ENCODE measurements around the gene HEXIM1. TPM values are rescaled to one million over a fixed set of nuclear protein-coding genes. Genes with fewer than 3 reads are reported as not detected.
A peak's percentile ranks its signal among the peaks of the same experiment; 100 is the strongest.

HEXIM1 gene
- total RNA-seq, 6 donors from 2014 or later: 19.9 to 43.8 (median 32.3) TPM

DNA sequence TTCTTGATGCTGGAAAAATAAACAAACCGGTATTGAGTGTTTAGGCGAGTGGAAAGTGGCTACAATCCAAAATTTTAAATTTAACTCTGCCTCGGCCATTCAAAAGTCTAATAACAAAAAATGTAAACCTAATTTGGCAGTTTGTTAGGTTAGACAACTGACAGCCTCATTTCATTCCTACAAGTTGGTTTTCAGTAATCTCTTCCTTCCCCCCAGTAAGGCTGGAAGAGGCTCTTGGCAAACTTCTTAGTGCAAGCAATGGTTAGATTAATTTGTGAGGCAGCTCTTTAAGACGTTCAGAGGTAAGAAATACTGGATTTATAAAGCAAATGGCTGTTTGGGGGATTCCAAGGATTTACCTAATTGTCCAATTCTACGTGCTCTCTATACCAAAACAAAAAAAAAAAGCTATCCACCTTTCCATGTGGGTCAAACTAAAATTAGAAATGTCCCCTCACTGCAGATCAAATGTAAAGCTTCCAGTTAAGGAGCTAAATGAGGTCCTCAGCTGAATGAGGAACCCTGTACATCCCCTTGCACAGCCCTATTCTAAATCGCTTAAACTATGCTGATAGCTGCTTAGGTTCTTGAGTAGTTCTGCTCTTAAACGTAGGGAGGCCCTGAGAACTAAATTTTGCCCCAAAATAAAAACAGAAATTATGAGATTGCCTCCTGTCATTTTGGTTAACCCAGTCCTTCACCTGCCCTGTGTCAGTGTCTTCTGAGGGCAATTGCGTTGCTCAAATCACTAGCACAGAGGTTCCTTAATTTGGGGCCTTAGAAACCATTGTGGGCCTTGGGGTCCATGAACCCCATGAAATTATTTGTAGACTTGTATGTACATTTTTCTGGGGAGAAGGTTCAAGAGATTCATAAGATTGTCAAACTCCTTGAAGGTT is 2.9 kb downstream of the HEXIM1 start:
- 29 to 33% methylated on average over 8 of the region's 8 CpGs for WGBS, 2 donors
- Histone ChIP-seq H3K36me3 (no peaks in the 10 kb centered on the region), H3K27ac (peak overlapping the region; percentile 13 to 98 (median 44)), H3K4me1 (peaks cover 34 to 54% (median 41%) of the 10 kb centered on the region in 4 donors), H3K27me3 (no peaks in the 10 kb centered on the region), H3K9me3 (no peaks in the 10 kb centered on the region), H3K4me3 (peak overlapping the region in 3 of 4 donors; percentile 59 to 79 (median 61))
- ATAC-seq (ENCODE audit: low FRiP score in 2 of 2) (no peak), DNase-seq (no peak)
- no peak for TF ChIP-seq EP300 (IDR thresholded peaks at IDR 0.05)
- TF ChIP-seq, protein P1, sequence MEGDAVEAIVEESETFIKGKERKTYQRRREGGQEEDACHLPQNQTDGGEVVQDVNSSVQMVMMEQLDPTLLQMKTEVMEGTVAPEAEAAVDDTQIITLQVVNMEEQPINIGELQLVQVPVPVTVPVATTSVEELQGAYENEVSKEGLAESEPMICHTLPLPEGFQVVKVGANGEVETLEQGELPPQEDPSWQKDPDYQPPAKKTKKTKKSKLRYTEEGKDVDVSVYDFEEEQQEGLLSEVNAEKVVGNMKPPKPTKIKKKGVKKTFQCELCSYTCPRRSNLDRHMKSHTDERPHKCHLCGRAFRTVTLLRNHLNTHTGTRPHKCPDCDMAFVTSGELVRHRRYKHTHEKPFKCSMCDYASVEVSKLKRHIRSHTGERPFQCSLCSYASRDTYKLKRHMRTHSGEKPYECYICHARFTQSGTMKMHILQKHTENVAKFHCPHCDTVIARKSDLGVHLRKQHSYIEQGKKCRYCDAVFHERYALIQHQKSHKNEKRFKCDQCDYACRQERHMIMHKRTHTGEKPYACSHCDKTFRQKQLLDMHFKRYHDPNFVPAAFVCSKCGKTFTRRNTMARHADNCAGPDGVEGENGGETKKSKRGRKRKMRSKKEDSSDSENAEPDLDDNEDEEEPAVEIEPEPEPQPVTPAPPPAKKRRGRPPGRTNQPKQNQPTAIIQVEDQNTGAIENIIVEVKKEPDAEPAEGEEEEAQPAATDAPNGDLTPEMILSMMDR (IDR thresholded peaks at IDR 0.05): no peak
- no peak for TF ChIP-seq POLR2A (IDR thresholded peaks at IDR 0.05)
- TF ChIP-seq POLR2AphosphoS5 (IDR thresholded peaks at IDR 0.05): no peak

DNA sequence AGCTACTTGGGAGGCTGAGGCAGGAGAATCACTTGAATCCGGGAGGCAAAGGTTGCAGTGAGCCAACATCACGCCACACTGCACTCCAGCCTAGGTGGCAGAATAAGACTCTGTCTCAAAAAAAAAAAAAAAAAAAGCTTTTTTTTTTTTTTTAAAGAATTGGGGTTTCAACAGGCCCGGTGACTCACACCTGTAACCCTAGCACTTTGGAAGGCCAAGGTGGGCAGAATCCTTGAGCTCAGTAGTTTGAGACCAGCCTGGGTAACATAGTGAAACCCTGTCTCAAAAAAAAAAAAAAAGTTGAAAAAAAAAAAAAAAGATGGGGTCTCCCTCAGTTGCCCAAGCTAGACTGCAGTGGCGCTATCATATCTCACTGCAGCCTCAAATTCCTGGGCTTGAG is 6.8 kb downstream of the HEXIM1 start:
- DNase-seq: no peak
- 85 to 92% methylated on average over 4 of the region's 4 CpGs for WGBS, 2 donors
- Histone ChIP-seq H3K4me1 (peaks cover 53 to 72% (median 63%) of the 10 kb centered on the region in 4 donors), H3K36me3 (no peaks in the 10 kb centered on the region), H3K27ac (peak overlapping the region; percentile 7 to 60 (median 52)), H3K4me3 (no peak overlapping the region), H3K9me3 (no peaks in the 10 kb centered on the region), H3K27me3 (no peaks in the 10 kb centered on the region)
- no peak for ATAC-seq (ENCODE audit: low FRiP score in 2 of 2)
- TF ChIP-seq, protein P1 (IDR thresholded peaks at IDR 0.05): no peak
- TF ChIP-seq EP300 (IDR thresholded peaks at IDR 0.05) (no peak), POLR2AphosphoS5 (IDR thresholded peaks at IDR 0.05) (no peak)

DNA sequence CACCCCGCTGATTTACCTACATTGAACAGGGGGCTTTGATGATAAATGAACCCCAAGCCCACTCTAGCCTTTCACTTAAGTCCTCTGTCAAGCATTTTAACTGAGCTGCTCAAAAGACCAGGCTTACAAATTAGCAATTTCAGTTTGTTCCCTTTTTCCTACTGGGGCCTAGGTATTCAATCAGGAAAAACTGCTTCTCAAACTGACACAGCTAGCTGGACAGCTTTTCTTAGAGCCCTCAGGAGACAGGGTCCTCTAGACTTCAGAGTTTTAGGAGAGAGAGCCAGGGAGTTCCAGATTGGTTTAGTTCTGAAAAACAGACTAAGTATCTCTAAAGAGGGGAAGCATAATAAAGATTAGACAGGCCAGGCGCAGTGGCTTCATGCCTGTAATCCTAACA is 7.2 kb downstream of the HEXIM1 start:
- TF ChIP-seq POLR2A (IDR thresholded peaks at IDR 0.05): no peak
- no peak for TF ChIP-seq POLR2AphosphoS5 (IDR thresholded peaks at IDR 0.05)
- no peak for TF ChIP-seq EP300 (IDR thresholded peaks at IDR 0.05)
- TF ChIP-seq, protein P1 (IDR thresholded peaks at IDR 0.05): no peak
- Histone ChIP-seq H3K4me3 (no peak overlapping the region), H3K27ac (peak overlapping the region; percentile 7 to 60 (median 52)), H3K4me1 (peaks cover 54 to 74% (median 62%) of the 10 kb centered on the region in 4 donors), H3K27me3 (no peaks in the 10 kb centered on the region), H3K36me3 (no peaks in the 10 kb centered on the region), H3K9me3 (no peaks in the 10 kb centered on the region)
- DNase-seq: no peak
- no peak for ATAC-seq (ENCODE audit: low FRiP score in 2 of 2)
- WGBS, 2 donors: 72 to 92% methylated on average over 2 of the region's 2 CpGs

DNA sequence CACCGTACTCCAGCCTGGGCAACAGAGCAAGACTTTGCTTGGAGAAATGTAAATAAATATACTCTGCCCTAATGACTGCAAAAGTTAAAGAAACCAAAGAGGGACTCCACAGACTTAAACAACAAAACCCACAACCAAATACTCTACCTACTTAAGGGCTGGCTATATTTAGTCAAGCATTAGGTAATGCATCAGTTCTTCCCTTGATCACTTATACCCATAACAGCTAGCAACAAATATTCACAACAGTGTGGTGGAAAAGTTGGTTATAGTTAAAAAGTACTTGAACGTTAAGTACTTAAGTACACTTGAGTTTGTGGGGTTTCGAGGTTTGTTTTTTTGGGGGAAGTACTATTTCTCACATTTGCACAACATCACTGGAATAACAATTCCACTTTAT is 8.0 kb downstream of the HEXIM1 start:
- TF ChIP-seq, protein P1 (IDR thresholded peaks at IDR 0.05): no peak
- TF ChIP-seq POLR2A (IDR thresholded peaks at IDR 0.05) (no peak), EP300 (IDR thresholded peaks at IDR 0.05) (no peak), POLR2AphosphoS5 (IDR thresholded peaks at IDR 0.05) (no peak)
- H3K36me3 ChIP-seq: no peaks in the 10 kb centered on the region
- 64 to 67% methylated on average over 3 of the region's 3 CpGs for WGBS, 2 donors
- DNase-seq (no peak), ATAC-seq (ENCODE audit: low FRiP score in 2 of 2) (no peak)
- H3K4me3 ChIP-seq: no peak overlapping the region
- H3K27ac ChIP-seq: peak overlapping the region in 3 of 4 donors; percentile 7 to 60 (median 44)
- H3K4me1 ChIP-seq: peaks cover 46 to 67% (median 55%) of the 10 kb centered on the region in 4 donors
- no peaks in the 10 kb centered on the region for H3K27me3 ChIP-seq
- H3K9me3 ChIP-seq: no peaks in the 10 kb centered on the region

All from upper lobe of left lung (tissue), 6 donors.